GM21825 (cell line): ENCODE results near the gene TMEM186.
"Not testable (repeated sequence)": the region's sequence is repeated elsewhere in the genome, so short reads cannot be mapped to it uniquely, and the experiment has no call there.

Source experiments
- ATAC-seq: cut with Tn5 transposase; IDR thresholded peaks from one replicate; pipeline ENCODE4 v1.9.1; 2021; ENCODE audit warnings: mild to moderate bottlenecking, moderate library complexity; ENCODE audit not compliant: unreplicated experiment

Gene TMEM186, protein sequence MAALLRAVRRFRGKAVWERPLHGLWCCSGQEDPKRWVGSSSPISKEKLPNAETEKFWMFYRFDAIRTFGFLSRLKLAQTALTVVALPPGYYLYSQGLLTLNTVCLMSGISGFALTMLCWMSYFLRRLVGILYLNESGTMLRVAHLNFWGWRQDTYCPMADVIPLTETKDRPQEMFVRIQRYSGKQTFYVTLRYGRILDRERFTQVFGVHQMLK

GRCh38 chr16:8797364-8798173 lies at the start of gene TMEM186, which contains the start of gene PMM2:
Gene TMEM186 (minus strand): TSS chr16:8797639. CDS start chr16:8797614, 25 bp downstream.
Gene PMM2 (plus strand): TSS chr16:8797839. CDS start chr16:8797883, 44 bp downstream.
- ATAC-seq, result peak; percentile 96

DNA sequence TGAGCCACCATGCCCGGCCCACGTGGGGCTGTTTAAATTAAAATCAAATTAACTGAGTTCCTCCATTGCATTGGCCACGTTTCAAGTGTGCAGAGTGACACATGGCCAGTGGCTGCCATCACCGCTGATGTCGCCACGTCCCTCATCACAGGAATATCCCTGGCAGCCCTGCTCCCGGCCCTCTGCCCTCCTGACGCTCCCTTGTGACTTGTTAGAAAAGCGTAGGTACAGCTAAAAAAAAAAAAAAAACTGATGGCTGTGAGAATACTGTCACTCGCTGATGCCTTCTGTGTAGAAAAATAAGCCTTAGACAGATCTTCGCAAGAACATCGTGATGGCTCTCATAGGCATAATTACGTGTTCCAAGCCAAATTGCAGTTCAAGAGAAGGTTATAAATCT lies 49.7 kb upstream of the TMEM186 start:
- ATAC-seq, result no peak

- no peak for ATAC-seq
These were observed 49.0 kb upstream of the TMEM186 start for GRCh38 chr16:8846401-8846932.

- no peak for ATAC-seq
These were observed 48.4 kb upstream of the TMEM186 start for GRCh38 chr16:8845699-8846298.

DNA sequence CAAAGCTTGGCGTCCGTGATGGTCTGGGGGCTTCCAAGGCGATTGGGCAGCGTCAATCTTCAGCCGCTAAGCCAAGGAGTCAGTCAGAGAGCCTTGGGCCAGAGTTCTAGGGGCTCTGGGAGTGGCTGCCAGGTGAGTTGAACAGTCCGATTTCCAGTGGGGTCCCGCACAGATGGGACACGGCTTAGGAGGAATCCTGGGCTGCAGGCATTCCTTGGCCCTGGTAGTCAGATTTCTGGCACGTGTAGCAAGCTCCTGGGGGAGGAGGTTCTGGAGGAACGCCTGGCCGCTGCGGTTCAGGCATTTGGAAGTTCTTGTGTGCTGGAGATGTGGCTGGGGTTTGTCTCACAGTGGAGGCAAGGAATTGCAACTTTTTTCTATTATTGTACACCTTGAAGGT lies 45.9 kb upstream of the TMEM186 start:
- ATAC-seq, result not testable (repeated sequence)

- ATAC-seq, result not testable (repeated sequence)
These were observed 44.6 kb upstream of the TMEM186 start for GRCh38 chr16:8842016-8842415.

DNA sequence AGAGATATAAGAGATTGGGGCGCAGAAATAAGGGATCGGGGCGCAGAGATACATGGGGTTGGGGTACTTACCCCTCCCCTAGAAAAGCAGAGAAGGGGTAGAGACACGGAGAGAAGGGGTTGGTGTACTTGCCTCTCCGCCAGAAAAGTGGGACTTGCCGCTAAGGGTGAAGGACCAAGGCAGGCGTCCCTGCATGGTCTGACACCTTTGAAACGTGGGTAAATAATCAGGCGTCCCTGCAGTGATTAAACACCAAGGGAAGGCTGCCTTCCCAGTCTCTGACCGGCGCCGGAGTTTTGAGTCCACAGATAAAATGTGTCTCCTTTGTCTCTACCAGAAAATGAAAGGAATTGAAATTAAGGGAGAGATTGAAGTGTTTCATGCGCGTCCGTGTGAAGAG lies 40.2 kb upstream of the TMEM186 start:
- not testable (repeated sequence) for ATAC-seq

DNA sequence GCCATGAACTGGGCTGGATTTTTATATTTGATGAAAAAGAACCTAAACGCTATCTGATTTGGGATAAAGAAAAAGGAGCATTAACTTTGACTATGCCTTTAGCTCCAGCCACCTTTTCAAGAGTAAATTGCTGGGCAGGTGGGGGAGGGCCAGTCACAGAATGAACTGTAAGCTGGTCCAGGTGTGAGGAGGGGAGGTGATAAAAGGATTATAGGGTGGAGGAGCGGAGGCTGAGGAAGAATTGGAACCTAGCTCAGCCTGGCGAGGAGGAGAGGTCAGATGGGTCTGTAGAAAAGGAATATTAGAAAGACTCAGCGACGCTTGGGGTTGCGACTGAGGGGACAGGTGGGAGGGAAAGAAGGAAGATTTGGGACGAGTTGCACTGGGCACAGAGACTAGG lies 39.4 kb upstream of the TMEM186 start:
- not testable (repeated sequence) for ATAC-seq

DNA sequence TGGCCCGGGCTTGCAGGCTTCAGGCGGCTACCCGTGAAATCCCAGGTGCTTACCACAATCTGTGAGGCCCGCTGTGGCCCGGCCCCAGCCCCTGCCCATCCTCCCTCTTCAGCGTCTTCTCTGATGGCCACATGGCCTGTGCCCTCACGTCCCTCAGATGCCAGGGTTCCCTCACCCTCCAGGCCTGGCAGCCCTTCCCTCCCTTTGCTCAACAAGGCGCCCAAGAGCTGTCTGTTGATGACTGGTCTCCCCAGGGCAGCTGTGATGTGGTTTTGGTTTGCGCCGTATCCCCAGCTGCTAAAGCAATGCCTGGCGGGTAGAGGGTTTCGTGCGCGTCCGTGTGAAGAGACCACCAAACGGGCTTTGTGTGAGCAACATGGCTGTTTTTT lies 35.3 kb upstream of the TMEM186 start:
- no peak for ATAC-seq

DNA sequence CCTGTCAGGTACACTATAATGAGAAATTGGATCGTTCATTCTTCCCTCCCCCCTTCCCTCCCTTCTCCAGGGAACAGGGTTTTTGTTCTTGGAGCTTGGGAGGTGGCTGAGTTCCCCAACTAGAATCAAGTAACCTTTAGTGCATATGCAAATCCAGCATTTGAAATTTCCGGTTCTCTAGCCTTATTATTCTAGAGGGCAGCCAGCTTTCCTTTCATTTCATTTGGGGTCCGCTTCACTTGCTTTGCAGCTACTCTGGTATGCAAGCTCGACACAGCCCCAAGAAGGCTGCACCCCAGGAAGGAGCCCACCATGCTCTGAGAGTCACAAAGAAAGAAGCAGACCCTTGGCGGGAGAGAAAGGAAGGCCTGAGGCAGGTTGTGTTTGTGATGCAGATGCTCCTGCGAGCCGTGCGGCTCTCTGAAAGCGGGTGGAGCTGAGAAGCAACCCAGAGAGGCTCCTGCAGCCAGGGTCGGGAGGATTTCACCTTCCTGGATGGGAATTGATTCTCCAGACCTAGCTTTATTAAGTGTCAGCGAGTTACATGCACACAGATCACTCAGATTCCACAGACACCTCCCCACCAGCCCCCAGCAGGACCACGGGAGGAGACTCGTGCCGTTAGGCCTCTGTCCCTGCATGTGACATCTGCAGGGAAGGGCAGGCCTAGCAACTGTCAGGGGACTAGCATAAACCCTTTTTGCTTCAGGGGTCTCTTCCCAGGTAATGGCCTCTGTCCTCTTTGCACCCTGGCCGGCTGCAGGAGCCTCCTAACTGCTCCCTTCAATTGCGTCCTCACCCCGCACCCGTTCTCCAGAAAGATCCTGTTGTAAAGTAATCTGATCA lies 34.7 kb upstream of the TMEM186 start:
- no peak for ATAC-seq

DNA sequence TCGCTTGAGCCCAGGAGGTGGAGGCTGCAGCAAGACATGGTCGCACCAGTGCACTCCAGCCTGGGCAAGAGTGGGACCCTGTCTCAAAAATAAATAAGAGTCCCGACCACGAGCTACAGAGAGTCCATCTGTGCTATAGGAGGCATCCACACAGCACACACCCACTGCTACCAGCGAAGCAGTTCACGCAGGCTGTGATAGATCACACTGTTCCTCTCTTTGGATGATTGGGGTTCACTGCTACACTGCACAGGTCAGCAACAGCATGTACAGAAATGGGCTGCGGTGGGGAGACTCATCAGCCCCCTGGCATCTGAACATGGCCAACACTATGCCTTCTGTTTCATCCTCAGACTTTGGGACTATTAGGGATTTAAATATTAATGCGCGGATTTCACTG lies 34.0 kb upstream of the TMEM186 start:
- no peak for ATAC-seq

GRCh38 chr16:8828541-8829165 lies 31.2 kb upstream of the TMEM186 start:
- ATAC-seq, result no peak

GRCh38 chr16:8826278-8826879 lies 28.9 kb upstream of the TMEM186 start:
- ATAC-seq, result no peak

DNA sequence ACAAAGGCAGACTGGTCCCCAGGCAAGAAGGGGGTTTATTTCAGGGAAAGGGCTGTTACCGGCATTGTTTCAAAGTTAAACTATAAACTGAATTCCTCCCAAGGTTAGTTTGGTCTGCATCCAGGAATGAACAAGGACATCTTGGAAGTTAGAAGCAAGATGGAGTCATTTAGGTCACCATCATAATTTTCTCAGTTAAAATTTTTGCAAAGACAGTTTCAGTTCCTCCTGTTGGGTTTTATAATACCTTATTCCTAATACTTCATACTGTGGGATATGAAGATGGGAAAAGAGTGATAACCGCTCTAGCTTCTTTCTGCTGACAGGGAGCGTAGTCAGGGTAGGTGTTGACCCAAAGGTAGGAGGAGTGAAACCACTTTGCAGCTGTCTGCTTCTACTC lies 25.0 kb upstream of the TMEM186 start:
- no peak for ATAC-seq

GRCh38 chr16:8819411-8820034 lies 22.1 kb upstream of the TMEM186 start:
- ATAC-seq, result no peak

- ATAC-seq, result peak; percentile 89
These were observed 21.2 kb upstream of the TMEM186 start for GRCh38 chr16:8818504-8819270.

DNA sequence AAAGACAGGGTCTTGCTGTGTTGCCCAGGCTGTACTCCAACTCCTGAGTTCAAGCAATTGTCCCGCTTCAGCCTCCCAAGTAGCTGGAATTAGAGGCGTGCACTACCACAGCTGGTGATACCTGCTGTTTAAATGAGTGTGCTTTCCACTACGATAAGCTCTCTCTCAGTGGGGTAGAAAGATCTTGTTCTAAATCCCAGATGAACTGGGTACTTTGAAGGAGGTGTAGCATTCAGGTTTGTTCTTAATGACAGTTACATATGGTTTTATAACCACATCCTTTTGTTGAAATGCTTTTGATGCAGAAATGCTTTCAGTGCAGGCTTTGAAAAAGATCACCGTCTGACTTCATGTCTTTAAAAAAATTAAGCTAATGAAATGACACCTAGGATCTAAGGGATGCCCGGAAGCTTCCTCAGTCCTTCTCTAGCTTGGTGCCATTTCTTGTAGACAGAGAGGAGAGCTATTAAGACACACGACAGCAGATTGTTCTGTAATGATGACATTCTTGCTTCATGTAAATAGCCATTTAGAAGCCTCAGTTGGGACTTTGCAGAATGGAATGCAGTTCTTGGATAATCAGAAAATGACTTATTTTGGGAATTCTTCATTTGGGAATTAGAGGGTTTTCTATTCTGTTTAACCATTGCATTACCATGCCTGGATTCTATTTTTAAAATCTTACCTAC lies 19.7 kb upstream of the TMEM186 start:
- ATAC-seq, result no peak
